ENCODE measurements around the gene NPR3.

DNA sequence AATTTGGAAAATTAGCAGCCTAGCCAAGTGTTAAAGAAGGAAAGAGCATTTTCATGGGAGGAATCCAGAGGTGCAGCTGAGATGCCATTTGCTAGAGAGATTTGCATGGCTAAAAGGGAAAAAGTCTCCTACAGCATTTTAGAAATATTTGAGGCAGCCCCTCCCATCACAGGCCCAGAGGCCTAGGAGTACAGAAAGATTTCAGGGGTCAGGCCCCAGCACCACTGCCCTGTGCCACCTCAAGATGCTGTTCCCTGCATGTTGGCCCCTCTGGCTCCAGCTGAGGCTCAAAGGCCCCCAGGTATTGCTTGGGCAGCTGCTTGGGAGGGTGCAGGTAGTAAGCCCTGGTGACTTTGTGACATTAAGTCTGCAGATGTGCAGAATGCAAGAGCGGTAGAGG lies 26.9 kb upstream of the NPR3 start:
- TF ChIP-seq POLR2A (IDR thresholded peaks at IDR 0.05; ENCODE audit: low read depth, low read length) (no peak), POLR2AphosphoS5 (IDR thresholded peaks at IDR 0.05; ENCODE audit: low read depth, low read length) (no peak)

Data from GM12892 (cell line).